ENCODE results near the gene DDIT3.

The DDIT3 gene

GRCh38 chr12:57467915-57468314, 52.4 kb downstream of the DDIT3 start:
- no peak for DNase-seq (ENCODE audit: low read depth in 3 of 3)

- no peak for DNase-seq (ENCODE audit: low read depth in 3 of 3)
Observed at GRCh38 chr12:57467212-57467874, 53.0 kb downstream of the DDIT3 start.

Measured in stimulated activated CD4-positive, alpha-beta T cell treated with anti-CD3 and anti-CD28 coated beads, TNF-alpha, amount 100 ng/mL, for 24 hours (primary cell).